ENCODE measurements around the gene KPNB1.

DNA sequence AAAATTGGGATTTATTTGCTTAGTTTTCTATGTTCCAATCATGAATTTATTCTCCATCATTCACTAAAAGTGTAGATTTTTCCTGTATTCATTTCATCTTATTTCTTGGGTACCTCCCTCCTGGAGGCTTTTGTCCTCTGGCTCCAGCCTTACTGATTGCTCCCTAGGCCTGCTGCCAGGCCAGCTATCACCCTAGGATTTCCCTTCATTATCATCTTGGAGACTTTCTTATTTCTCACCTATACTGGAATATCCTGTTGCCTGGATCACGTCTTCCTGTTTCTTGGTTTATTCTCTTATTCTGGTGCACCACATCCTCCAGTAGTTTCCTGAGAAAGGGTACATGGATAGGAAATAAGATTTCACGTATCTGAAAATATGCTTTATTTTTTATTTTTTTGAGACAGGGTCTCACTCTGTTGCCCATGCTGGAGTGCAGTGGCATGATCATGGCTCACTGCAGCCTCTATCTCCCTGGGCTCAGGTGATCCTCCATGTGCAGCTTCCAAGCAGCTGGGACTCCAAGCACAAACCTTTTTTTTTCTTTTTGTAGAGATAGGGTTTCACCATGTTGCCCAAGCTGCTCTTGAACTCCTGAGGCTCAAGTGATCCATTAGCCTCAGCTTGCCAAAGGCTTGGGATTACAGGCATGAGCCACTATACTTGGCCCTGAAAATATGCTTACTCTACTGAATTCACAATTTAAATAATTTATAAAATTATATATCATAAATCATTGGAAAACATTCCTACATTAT lies 13.3 kb upstream of the KPNB1 start:
- TF ChIP-seq EZH2phosphoT487 (IDR thresholded peaks at IDR 0.05; ENCODE audit: insufficient read depth, low read depth), result no peak
- TF ChIP-seq EZH2 (IDR thresholded peaks at IDR 0.05; ENCODE audit: insufficient read depth, poor library complexity, severe bottlenecking), result no peak
